ENCODE data around the gene GREM2.

GREM2 gene

DNA sequence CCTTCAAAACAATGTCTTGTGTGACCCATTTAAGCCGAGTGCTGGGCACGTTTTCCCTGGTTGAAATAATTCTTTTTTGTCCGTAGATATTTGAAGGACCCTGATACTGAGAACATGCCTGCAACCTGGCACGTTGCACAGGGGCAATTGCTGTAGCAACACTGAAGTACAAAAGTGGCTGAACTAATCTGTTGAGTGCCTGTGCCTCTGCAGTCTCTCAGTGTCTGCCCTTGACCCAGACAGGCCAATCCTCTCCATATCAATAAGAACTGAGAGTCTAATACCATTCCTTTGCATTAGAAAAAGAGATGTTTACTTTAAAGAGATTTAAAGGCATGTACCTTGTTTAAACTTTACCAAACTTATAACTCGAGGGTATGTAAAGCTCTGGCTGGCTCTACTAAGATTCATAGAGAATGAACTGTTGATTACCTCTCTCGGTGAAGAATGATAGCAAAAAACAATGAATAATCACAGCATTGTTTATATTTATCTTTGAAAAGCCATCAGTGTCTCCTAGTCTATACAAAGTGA lies 2.4 kb downstream of the GREM2 start:
- DNase-seq, result no peak

DNA sequence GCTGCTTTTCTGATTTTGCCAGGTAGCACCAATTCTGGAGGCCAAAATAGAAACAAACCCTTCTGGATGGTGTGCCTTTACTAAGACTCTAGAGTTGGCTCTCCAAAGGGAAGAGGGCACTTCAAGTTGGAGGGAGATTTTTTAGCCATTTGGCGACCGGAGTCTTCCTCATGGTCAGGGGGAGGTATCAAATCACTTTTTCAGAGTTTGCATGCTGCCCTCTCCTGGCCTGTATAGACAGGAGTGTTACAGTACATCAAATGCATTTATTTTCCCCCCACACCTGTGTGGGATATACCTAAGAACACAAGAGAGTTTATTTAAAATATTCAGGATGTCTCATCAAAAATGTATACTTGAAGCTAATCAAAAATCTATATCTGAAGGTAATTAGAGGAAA lies 3.2 kb downstream of the GREM2 start:
- DNase-seq, result peak; percentile 53

DNA sequence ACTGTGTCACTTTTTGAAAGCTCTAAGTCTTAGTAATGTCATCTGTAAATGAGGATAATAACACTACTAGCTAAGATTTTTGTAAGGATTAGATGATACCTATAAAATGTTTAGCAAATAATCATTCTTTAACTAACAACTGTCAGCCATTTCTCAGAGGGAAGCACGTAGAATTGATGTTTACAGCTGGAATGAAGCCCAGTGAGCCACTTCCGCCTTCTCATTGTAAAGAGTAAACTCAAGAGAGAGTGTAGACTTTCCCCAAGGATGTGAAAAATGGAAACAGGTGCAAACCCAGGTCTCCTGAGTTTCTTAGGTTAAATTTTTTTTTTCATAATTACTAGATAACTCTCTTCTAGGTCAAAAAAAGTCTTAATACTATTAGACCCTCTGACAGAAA lies 4.9 kb downstream of the GREM2 start:
- DNase-seq, result no peak

GRCh38 chr1:240602189-240602588 lies 9.8 kb downstream of the GREM2 start:
- no peak for DNase-seq

GRCh38 chr1:240599830-240600229 lies 12.1 kb downstream of the GREM2 start:
- DNase-seq, result no peak

GRCh38 chr1:240599299-240599698 lies 12.7 kb downstream of the GREM2 start:
- no peak for DNase-seq

DNA sequence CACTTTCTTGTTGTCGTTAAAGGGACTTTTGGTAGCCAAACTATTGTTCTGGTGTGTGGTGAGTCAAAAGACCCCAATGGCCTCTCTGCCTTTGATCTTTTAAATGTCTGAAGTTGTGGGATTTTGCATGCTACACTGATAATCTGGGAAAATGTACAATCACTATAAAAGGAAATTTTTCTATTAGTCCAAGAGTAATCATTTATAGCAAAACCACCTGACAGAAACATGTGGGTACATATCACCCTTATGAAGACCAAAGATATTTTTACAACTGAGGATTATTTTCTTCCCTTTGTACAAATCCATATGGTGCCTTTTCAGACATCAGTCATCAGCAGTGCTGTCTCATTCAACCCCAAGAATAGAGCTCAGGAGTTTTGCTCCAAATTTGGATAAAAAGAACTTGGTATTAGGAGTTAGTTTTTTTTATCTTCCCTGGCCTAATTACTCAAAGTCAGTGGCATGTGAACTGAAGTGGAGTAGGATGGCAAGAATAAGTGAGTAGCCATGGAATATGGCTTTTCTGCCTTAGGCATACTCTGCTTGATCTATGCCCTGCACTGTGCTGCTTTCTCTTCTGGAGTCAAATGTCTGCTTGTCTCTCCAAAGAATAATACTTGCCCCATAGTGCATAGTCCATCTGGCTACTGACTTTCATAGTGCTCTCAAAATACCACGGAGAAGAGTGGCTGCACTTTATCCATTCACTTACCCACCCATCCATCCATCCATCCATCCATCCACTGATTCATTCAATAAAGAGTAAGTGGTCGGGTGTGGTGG lies 13.5 kb downstream of the GREM2 start:
- no peak for DNase-seq

DNA sequence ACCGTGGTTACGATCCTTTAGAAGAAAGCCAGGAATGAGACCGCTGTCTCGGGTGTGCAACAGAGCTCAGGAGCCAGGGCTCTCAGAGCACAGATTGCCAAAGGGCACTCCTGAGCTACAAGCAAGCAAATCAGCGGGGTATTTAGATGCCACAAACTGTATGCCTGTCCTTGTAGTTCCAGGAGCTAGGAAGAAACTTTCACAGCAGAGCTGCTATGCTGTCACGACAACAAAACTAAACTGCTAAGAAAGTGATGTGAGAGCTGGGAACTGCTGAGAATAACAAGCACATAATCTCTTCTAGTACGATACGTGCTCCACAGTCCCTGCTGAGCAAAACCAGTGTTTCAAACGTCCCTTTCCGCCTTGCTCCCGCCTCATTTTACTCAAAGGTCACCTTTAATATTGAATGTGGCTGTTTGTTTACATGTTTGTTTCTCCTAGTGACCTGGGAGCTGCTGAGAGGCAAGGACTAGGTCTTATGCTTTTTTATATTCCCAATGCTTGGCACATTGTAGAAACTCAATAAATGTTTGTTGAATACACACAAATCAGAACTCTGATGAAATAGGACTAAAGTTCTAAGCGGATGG lies 14.7 kb downstream of the GREM2 start:
- DNase-seq, result no peak

DNA sequence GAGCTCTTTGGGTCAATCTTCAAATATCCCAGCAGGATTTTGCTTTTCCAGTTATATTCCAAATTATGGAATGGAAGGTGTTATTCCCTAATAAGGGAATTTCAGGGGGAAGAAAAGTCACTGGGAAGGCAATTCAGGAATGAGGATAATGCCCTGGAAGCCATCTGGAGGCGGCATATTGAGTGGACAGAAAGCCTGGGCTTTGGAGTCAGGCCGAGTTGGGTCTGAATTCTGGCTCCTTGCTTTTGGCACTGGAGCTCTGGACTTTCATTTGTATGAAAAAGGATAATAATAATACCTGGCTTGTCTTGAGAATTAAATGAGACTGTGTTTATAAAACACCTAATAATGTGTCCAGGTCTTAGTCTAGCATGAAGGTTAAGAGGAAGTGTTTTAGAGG lies 16.5 kb downstream of the GREM2 start:
- no peak for DNase-seq

DNA sequence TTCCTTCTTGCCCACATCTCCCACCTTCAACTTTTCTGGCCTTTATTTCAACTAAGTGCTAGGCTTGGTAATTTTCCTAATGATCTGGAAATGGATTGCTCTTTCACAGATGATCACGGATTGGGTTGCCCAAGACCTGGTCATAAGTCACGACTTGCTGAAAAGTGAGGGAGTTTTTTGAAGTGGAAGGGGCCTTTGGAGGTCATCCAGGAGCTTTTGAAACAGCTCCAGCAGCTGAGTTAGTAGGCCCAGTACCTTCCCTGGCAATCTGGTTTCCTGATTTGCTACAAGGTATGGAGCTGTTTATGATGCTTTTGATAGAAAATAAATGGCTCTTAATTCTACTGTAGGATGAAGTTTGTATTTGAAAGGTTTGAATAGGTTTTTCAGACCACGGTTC lies 20.4 kb downstream of the GREM2 start:
- no peak for DNase-seq

GRCh38 chr1:240591078-240591477 lies 20.9 kb downstream of the GREM2 start:
- no peak for DNase-seq

DNA sequence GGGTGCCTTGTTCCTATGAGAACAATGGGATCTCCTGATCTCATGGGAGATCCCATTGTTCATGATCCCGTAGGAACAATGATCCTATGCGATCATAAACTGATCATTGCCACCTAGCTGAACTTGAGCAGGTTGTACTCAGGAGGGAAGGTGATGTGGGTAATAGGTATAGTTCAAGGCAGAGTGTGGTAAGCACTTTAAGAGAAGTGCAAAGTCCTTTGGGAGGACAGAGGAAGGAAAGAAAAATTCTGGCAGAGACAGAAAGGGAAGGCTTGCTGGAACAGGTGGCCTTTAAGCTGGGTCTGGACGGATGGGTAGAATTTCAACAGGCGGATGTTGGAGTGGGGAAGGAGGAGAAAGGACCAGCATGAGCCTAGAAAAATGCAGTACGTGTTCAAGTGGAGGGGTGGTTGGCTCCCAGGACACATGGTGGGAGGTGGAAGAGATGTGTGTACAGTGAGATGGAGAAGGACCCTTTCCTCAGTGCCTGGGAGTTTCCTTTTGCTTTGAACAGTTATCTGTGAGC lies 22.3 kb downstream of the GREM2 start:
- DNase-seq, result no peak

- no peak for DNase-seq
Observed at GRCh38 chr1:240586006-240586405, 25.9 kb downstream of the GREM2 start.

GRCh38 chr1:240582953-240583352 lies 29.0 kb downstream of the GREM2 start:
- DNase-seq, result no peak

DNA sequence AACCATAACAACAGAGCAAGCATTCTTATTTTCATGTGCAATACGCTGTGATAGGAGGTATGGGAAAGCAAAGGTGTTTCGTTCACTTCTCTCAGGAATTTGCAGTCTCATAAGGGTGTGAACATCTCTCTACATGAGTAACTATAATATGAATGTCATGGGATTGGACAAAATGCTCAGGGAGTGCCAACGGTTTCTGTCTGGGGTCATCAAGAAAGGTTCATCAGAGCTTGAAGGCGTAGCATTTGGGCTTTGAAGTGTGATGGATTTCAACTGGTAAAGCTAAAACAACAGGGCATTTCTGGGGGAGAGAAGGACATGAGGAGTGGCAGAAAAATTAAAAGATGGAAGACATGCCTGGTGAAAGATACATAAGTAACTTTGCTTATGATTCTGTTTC lies 32.4 kb downstream of the GREM2 start:
- DNase-seq, result no peak

- DNase-seq, result no peak
Observed at GRCh38 chr1:240577095-240577494, 34.9 kb downstream of the GREM2 start.

- DNase-seq, result no peak
Observed at GRCh38 chr1:240575981-240576662, 35.8 kb downstream of the GREM2 start.

- peak; percentile 18 for DNase-seq
Observed at GRCh38 chr1:240572328-240572727, 39.6 kb downstream of the GREM2 start.

- DNase-seq, result no peak
Observed at GRCh38 chr1:240571782-240572181, 40.2 kb downstream of the GREM2 start.

- no peak for DNase-seq
Observed at GRCh38 chr1:240567066-240567465, 44.9 kb downstream of the GREM2 start.

DNA sequence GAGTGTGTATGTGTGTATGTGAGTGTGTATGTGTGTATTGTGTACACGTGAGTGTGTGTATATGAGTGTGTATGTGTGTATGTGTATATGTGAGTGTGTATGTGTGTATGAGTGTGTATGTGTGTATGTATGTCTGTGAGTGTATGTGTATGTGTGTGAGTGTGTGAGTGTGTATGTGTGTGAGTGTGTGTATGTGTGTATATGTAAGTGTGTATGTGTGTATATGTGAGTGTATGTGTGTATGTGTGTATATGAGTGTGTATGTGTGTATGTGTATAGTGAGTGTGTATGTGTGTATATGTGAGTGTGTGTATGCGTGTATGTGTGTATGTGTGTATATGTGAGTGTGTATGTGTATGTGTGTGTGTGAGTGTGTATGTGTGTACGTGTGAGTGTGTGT lies 49.2 kb downstream of the GREM2 start:
- no peak for DNase-seq

- DNase-seq, result peak; percentile 47
Observed at GRCh38 chr1:240562111-240562590, 49.8 kb downstream of the GREM2 start.

DNA sequence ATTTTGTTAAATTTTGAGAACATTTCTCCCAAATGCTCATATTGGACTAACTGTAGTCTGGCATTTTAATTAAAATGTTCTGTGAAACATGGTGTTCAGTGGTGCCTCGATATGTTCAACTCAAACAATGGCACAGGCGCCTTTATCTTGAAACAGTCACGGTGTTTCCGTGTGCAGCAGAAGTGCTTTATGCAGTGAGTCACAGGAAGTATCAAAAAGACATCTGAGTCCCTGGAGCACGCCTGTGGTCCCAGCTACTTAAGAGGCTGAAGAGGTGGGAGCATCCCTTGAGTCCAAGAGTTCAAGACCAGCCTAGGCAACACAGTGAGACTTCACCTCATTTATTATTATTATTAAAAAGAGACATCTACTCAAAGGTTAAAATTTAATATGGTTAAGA lies 52.2 kb downstream of the GREM2 start:
- no peak for DNase-seq

DNA sequence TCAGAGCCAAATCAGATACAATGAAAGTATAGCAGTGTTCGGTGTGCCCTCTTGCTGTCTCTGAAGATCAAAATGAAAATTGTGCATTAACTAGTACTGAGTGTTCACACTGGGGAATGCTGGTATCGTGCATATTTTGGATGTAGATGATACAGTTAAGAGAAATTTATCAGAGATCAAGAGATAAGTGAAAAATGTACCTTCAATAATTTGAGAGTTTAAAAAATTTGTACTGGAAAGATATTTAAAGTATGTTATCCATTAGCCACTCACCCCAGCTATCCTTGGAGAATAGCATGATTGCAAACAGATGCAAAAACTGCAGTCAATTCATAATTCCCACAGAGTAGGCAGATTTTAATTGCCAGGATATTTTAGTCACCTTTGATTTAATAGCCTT lies 56.4 kb downstream of the GREM2 start:
- no peak for DNase-seq

Data from NCI-H146 (cell line).